Glomerular visceral epithelial cell (primary cell): Measurements from ENCODE around the gene NCAPG.
A peak's percentile ranks its signal among the peaks of the same experiment; 100 is the strongest.

ENCODE experiments used
- DNase-seq: peaks from one replicate; pipeline ENCODE4 v3.0.0-alpha.2; 2016; ENCODE audit errors: extremely low spot score

Gene NCAPG

GRCh38 chr4:17810260-17811077 is at the start of gene NCAPG, which contains the start of gene DCAF16:
TSS of gene NCAPG (plus strand) at chr4:17810979. CDS start at chr4:17811078, 99 bp downstream.
TSS of gene DCAF16 (minus strand) at chr4:17810757. CDS start at chr4:17804141, 6,616 bp downstream.
- DNase-seq: peak; percentile 100

GRCh38 chr4:17761062-17761461 is 49.7 kb upstream of the NCAPG start:
- DNase-seq: no peak

GRCh38 chr4:17762726-17763125 is 48.1 kb upstream of the NCAPG start:
- DNase-seq: no peak

GRCh38 chr4:17763416-17763815 is 47.4 kb upstream of the NCAPG start:
- no peak for DNase-seq

GRCh38 chr4:17763931-17764330 is 46.8 kb upstream of the NCAPG start:
- DNase-seq: no peak

GRCh38 chr4:17765514-17766286 is 45.1 kb upstream of the NCAPG start:
- DNase-seq: no peak

- no peak for DNase-seq
Observed at GRCh38 chr4:17766826-17767458, 43.8 kb upstream of the NCAPG start.

GRCh38 chr4:17769406-17770174 is 41.2 kb upstream of the NCAPG start:
- DNase-seq: no peak

GRCh38 chr4:17770845-17771244 is 39.9 kb upstream of the NCAPG start:
- DNase-seq: no peak

GRCh38 chr4:17771284-17771908 is 39.4 kb upstream of the NCAPG start:
- no peak for DNase-seq

GRCh38 chr4:17773135-17773698 is 37.6 kb upstream of the NCAPG start:
- DNase-seq: no peak

GRCh38 chr4:17778431-17778830 is 32.3 kb upstream of the NCAPG start:
- no peak for DNase-seq

- no peak for DNase-seq
Observed at GRCh38 chr4:17780501-17781299, 30.1 kb upstream of the NCAPG start.

- DNase-seq: no peak
Observed at GRCh38 chr4:17781300-17782287, 29.2 kb upstream of the NCAPG start, which contains the start of gene FAM184B. TSS of gene FAM184B (minus strand) at chr4:17781621. CDS start at chr4:17781299, 322 bp downstream.

GRCh38 chr4:17785858-17786257 is 24.9 kb upstream of the NCAPG start:
- DNase-seq: no peak

GRCh38 chr4:17786567-17786966 is 24.2 kb upstream of the NCAPG start:
- no peak for DNase-seq

GRCh38 chr4:17787315-17787714 is 23.5 kb upstream of the NCAPG start:
- peak; percentile 44 for DNase-seq

GRCh38 chr4:17788956-17789355 is 21.8 kb upstream of the NCAPG start:
- DNase-seq: no peak

GRCh38 chr4:17794730-17795129 is 16.0 kb upstream of the NCAPG start:
- DNase-seq: no peak
